ENCODE data around the gene SDC1.

DNA sequence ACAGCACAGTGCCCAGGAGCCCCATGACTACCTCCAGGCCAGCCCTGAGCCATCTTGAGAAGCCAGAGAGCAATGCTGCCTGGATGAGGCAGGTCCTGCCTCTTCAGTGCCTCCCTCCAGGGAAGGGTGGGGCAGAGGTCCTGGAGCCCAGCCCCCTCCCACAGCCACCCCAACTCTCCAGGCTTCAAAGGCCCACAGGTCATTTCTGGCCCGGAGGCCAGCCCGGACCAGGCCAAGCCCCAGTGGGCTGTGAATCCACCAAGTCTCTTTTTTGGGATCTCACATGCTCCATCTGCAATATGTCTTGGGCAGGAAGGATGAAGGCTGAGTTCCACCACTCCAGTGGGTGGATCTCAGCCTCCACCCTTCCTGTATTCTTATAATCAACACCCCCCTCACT, 36.7 kb downstream of the SDC1 start:
- TF ChIP-seq, protein P1, sequence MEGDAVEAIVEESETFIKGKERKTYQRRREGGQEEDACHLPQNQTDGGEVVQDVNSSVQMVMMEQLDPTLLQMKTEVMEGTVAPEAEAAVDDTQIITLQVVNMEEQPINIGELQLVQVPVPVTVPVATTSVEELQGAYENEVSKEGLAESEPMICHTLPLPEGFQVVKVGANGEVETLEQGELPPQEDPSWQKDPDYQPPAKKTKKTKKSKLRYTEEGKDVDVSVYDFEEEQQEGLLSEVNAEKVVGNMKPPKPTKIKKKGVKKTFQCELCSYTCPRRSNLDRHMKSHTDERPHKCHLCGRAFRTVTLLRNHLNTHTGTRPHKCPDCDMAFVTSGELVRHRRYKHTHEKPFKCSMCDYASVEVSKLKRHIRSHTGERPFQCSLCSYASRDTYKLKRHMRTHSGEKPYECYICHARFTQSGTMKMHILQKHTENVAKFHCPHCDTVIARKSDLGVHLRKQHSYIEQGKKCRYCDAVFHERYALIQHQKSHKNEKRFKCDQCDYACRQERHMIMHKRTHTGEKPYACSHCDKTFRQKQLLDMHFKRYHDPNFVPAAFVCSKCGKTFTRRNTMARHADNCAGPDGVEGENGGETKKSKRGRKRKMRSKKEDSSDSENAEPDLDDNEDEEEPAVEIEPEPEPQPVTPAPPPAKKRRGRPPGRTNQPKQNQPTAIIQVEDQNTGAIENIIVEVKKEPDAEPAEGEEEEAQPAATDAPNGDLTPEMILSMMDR (IDR thresholded peaks at IDR 0.05): no peak
- TF ChIP-seq FOXM1 (IDR thresholded peaks at IDR 0.05; ENCODE audit: low read depth): no peak
- no peak for TF ChIP-seq EP300 (IDR thresholded peaks at IDR 0.05; ENCODE audit: borderline replicate concordance in 1 of 2, low read depth in 1 of 2, low read length in 1 of 2)
- TF ChIP-seq JUND (IDR thresholded peaks at IDR 0.05): no peak
- TF ChIP-seq TCF12 (IDR thresholded peaks at IDR 0.05): no peak
- no peak for TF ChIP-seq GATA2 (CRISPR knock-in tag; IDR thresholded peaks at IDR 0.05)
- TF ChIP-seq, protein P2, sequence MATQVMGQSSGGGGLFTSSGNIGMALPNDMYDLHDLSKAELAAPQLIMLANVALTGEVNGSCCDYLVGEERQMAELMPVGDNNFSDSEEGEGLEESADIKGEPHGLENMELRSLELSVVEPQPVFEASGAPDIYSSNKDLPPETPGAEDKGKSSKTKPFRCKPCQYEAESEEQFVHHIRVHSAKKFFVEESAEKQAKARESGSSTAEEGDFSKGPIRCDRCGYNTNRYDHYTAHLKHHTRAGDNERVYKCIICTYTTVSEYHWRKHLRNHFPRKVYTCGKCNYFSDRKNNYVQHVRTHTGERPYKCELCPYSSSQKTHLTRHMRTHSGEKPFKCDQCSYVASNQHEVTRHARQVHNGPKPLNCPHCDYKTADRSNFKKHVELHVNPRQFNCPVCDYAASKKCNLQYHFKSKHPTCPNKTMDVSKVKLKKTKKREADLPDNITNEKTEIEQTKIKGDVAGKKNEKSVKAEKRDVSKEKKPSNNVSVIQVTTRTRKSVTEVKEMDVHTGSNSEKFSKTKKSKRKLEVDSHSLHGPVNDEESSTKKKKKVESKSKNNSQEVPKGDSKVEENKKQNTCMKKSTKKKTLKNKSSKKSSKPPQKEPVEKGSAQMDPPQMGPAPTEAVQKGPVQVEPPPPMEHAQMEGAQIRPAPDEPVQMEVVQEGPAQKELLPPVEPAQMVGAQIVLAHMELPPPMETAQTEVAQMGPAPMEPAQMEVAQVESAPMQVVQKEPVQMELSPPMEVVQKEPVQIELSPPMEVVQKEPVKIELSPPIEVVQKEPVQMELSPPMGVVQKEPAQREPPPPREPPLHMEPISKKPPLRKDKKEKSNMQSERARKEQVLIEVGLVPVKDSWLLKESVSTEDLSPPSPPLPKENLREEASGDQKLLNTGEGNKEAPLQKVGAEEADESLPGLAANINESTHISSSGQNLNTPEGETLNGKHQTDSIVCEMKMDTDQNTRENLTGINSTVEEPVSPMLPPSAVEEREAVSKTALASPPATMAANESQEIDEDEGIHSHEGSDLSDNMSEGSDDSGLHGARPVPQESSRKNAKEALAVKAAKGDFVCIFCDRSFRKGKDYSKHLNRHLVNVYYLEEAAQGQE (IDR thresholded peaks at IDR 0.05; ENCODE audit: low read depth, low read length): no peak
- no peak for TF ChIP-seq YY1 (IDR thresholded peaks at IDR 0.05; ENCODE audit: low read depth)
